Tibial nerve (tissue), 4 donors: Measurements from ENCODE around the gene OCIAD2. TPM values are rescaled to one million over a fixed set of nuclear protein-coding genes. Genes with fewer than 3 reads are reported as not detected.
"Not testable (repeated sequence)": the region's sequence is repeated elsewhere in the genome, so short reads cannot be mapped to it uniquely, and the experiment has no call there.

Experiments used
- DNase-seq, 2 donors: peaks; one replicate each; pipeline ENCODE4 v3.0.0-alpha.2; 2019; ENCODE audit warnings: low spot score in 2 of 2
- H3K27ac ChIP-seq, 4 donors: fragments of 200-600 bp; sonication (generic) in 3 of 4; one replicate each; pipeline ENCODE4 v1.5.1; 2017 to 2019; ENCODE audit warnings: mild to moderate bottlenecking in 1 of 4
- H3K27me3 ChIP-seq, 2 donors: fragments of 200-600 bp; sonication (generic) in 1 of 2; one replicate each; pipeline versions ENCODE4 v1.5.1 to v1.6.0; 2017 to 2019
- H3K36me3 ChIP-seq, 3 donors: fragments of 200-600 bp; sonication (generic); one replicate each; pipeline ENCODE4 v1.5.1; 2018 to 2019
- H3K4me1 ChIP-seq, 4 donors: fragments of 200-600 bp; sonication (generic) in 3 of 4; one replicate each; pipeline ENCODE4 v1.5.1; 2017 to 2019
- H3K4me3 ChIP-seq, 4 donors: fragments of 200-600 bp; sonication (generic) in 3 of 4; one replicate each; pipeline ENCODE4 v1.5.1; 2017 to 2019; ENCODE audit warnings: mild to moderate bottlenecking in 1 of 4, moderate library complexity in 1 of 4
- H3K9me3 ChIP-seq, 4 donors: fragments of 200-600 bp; sonication (generic) in 3 of 4; one replicate each; pipeline ENCODE4 v1.5.1; 2017 to 2019
- EP300 ChIP-seq, 2 donors: sonication (generic); formaldehyde crosslinking; IDR thresholded peaks; one replicate each; pipeline ENCODE4 v1.6.1; 2017; ENCODE audit warnings: antibody characterized with exemption in 2 of 2, mild to moderate bottlenecking in 1 of 2
- POLR2A ChIP-seq, 2 donors: fragments of 450-650 bp; IDR thresholded peaks; one replicate each; pipeline ENCODE4 v1.6.1; 2017; ENCODE audit warnings: antibody characterized with exemption in 2 of 2, mild to moderate bottlenecking in 2 of 2, moderate library complexity in 2 of 2
- WGBS, 2 donors: methylation state at CpG; one replicate each; pipeline ENCODE4 v1.1.5; 2018; 5-methylcytosine and 5-hydroxymethylcytosine counted together
- total RNA-seq, 4 donors: library from RNA; depleted of rRNA; stranded (reverse); fragments of >200 nt; gene quantifications; one replicate each; pipeline ENCODE4 v1.1.0, GENCODE V29; 2016
- TF ChIP-seq, protein P1 (sequence below), 5 experiments: fragments of 200-600 bp in 3 of 5; fragments of 450-650 bp in 2 of 5; sonication (generic) in 3 of 5; IDR thresholded peaks; one replicate each; pipeline ENCODE4 v1.5.1; 2016 to 2019; ENCODE audit warnings: antibody characterized with exemption in 5 of 5, mild to moderate bottlenecking in 3 of 5, moderate library complexity in 2 of 5

The OCIAD2 gene
- total RNA-seq, 4 donors from 2014 or later: 0.84 to 5.1 (median 2.9) TPM

DNA sequence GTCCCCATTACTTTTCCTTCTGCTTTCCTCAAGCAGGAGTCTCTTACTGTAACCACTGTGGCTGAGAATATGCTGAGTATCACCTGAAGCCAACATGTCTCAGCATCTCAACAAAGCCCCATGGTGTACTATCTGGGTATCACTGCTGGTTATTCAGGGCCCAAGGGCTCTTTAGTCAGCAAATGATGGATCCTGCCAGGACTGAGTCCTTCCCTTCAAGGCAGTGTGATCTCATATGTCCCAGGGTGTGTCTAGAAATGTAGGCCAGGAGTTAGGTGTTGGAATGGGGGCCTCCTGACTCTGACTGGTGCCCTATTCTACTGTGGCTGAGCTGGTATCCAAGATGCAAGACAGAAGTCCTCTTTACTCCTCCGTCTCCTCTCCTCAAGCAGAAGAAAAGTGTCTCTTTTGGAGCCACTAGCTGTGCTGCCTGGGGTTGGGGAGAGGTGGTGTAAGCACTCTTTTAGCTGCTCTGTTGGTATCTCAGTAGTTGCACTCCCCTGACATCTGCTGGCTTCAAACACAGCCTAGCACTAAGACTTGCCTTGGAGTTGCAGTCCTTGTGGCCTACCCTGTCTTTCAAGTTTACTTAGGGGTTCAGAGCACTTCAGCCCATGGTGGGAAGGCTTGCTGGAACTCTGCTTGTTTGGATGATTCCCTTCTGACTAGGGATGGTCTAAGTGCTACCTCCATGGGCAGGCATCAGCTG is 28.6 kb downstream of the OCIAD2 start:
- TF ChIP-seq EP300 (IDR thresholded peaks at IDR 0.05) (no peak), POLR2A (IDR thresholded peaks at IDR 0.05) (no peak)
- TF ChIP-seq, protein P1, sequence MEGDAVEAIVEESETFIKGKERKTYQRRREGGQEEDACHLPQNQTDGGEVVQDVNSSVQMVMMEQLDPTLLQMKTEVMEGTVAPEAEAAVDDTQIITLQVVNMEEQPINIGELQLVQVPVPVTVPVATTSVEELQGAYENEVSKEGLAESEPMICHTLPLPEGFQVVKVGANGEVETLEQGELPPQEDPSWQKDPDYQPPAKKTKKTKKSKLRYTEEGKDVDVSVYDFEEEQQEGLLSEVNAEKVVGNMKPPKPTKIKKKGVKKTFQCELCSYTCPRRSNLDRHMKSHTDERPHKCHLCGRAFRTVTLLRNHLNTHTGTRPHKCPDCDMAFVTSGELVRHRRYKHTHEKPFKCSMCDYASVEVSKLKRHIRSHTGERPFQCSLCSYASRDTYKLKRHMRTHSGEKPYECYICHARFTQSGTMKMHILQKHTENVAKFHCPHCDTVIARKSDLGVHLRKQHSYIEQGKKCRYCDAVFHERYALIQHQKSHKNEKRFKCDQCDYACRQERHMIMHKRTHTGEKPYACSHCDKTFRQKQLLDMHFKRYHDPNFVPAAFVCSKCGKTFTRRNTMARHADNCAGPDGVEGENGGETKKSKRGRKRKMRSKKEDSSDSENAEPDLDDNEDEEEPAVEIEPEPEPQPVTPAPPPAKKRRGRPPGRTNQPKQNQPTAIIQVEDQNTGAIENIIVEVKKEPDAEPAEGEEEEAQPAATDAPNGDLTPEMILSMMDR (IDR thresholded peaks at IDR 0.05): no peak
- Histone ChIP-seq H3K27ac (no peak overlapping the region), H3K27me3 (no peaks in the 10 kb centered on the region), H3K9me3 (peaks cover 0 to 3% (median 0%) of the 10 kb centered on the region in 4 donors), H3K36me3 (peaks cover 0 to 14% (median 0%) of the 10 kb centered on the region in 3 donors), H3K4me3 (no peak overlapping the region), H3K4me1 (no peaks in the 10 kb centered on the region)
- 88 to 92% methylated on average over 1 of the region's 1 CpG for WGBS, 2 donors
- no peak for DNase-seq

DNA sequence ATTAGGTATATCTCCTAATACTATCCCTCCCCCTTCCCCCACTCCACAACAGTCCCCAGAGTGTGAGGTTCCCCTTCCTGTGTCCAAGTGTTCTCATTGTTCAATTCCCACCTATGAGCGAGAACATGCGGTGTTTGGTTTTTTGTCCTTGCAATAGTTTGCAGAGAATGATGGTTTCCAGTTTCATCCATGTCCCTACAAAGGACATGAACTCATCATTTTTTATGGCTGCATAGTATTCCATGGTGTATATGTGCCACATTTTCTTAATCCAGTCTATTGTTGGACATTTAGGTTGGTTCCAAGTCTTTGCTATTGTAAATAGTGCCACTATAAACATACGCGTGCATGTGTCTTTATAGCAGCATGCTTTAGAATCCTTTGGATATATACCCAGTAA is 41.9 kb downstream of the OCIAD2 start:
- DNase-seq, H3K27me3 ChIP-seq, H3K4me3 ChIP-seq, H3K27ac ChIP-seq, H3K4me1 ChIP-seq: not testable (repeated sequence)
- peaks cover 0 to 12% (median 2%) of the 10 kb centered on the region in 4 donors for H3K9me3 ChIP-seq
- 99 to 100% methylated on average over 4 of the region's 4 CpGs for WGBS, 2 donors
- peaks cover 0 to 36% (median 0%) of the 10 kb centered on the region in 3 donors for H3K36me3 ChIP-seq

DNA sequence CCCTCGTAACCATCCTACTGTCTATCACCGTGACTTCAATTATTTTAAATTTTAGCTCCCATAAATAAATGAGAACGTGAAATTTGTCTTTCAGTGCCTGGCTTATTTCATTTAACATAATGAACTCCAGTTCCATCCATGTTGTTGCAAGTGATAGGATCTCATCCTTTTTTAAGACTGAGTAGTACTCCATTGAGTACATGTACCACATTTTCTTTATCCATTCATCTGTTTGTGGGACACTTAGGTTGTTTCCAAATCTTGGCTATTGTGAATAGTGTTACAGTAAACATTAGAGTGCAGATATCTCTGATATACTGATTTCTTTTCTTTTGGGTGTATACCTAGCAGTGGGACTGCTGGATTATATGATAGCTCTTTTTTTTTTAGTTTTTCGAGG is 42.8 kb downstream of the OCIAD2 start:
- H3K27ac ChIP-seq: no peak overlapping the region
- no peaks in the 10 kb centered on the region for H3K4me1 ChIP-seq
- WGBS, 2 donors: 89 to 93% methylated on average over 4 of the region's 4 CpGs
- H3K36me3 ChIP-seq: peaks cover 0 to 37% (median 0%) of the 10 kb centered on the region in 3 donors
- H3K27me3 ChIP-seq: no peaks in the 10 kb centered on the region
- H3K9me3 ChIP-seq: peaks cover 0 to 9% (median 2%) of the 10 kb centered on the region in 4 donors
- no peak for DNase-seq
- H3K4me3 ChIP-seq: no peak overlapping the region
- no peak for TF ChIP-seq EP300 (IDR thresholded peaks at IDR 0.05)
- TF ChIP-seq, protein P1 (IDR thresholded peaks at IDR 0.05): no peak
- TF ChIP-seq POLR2A (IDR thresholded peaks at IDR 0.05): no peak

DNA sequence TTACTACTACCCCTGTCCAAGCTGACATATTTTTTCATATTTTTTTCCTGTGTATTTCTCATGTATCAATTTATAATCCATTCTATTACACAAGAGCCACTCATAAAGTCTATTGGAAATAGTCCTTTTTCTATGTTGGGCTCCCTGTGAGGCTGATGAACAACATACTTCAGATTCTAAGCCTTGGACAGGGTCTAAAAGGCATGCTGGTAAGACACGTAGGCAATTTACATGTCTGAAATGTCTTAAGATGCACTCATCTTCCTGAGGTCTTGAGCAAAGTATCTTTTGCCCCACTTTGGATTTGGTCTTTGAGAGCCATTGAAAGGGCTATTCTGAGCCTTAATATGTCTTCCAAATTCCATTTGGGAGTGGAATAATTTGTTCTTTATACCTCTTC is 43.9 kb downstream of the OCIAD2 start:
- Histone ChIP-seq H3K4me3 (no peak overlapping the region), H3K9me3 (peaks cover 0 to 9% (median 2%) of the 10 kb centered on the region in 4 donors), H3K36me3 (peaks cover 0 to 44% (median under 1%) of the 10 kb centered on the region in 3 donors), H3K4me1 (no peaks in the 10 kb centered on the region), H3K27ac (no peak overlapping the region), H3K27me3 (no peaks in the 10 kb centered on the region)
- no peak for DNase-seq
- TF ChIP-seq, protein P1 (IDR thresholded peaks at IDR 0.05): no peak
- TF ChIP-seq POLR2A (IDR thresholded peaks at IDR 0.05): no peak
- TF ChIP-seq EP300 (IDR thresholded peaks at IDR 0.05): no peak
- WGBS, 2 donors: 62 to 64% methylated on average over 1 of the region's 1 CpG

DNA sequence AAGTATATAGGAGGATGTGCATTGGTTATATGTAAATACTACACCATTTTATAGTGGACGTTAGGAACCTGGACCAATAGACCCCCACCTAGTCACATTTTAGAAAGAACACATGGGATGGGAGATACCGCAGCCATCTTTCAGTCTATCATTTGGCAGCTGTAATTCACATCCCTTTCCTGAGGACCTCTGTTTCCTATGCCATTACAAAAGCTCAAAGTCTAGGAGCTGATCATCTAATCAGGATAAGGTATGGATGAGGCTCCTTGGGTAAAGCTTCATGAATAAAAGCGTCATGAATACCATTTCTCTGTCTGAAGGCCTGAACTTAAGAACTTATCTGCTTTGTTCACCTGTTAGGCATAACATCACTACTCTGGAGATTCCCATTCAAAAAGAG is 44.5 kb downstream of the OCIAD2 start:
- 82 to 85% methylated on average over 3 of the region's 3 CpGs for WGBS, 2 donors
- no peaks in the 10 kb centered on the region for H3K4me1 ChIP-seq
- H3K9me3 ChIP-seq: peaks cover 0 to 9% (median 2%) of the 10 kb centered on the region in 4 donors
- H3K4me3 ChIP-seq: no peak overlapping the region
- H3K27me3 ChIP-seq: no peaks in the 10 kb centered on the region
- H3K36me3 ChIP-seq: peaks cover 0 to 51% (median 5%) of the 10 kb centered on the region in 3 donors
- no peak overlapping the region for H3K27ac ChIP-seq
- no peak for TF ChIP-seq EP300 (IDR thresholded peaks at IDR 0.05)
- TF ChIP-seq, protein P1 (IDR thresholded peaks at IDR 0.05): no peak
- TF ChIP-seq POLR2A (IDR thresholded peaks at IDR 0.05): no peak
- DNase-seq: no peak
